A549 treated with RU486 at 1 μM for 4 hours (cell line): ENCODE results near the gene SLC17A4. TPM values are rescaled to one million over a fixed set of nuclear protein-coding genes. Genes with fewer than 3 reads are reported as not detected.

ENCODE experiments used
- total RNA-seq: library from RNA; stranded (reverse); fragments of 200-300 nt; extraction: Qiagen RNA extraction; gene quantifications from 5 replicates; pipeline ENCODE4 v1.2.3, GENCODE V29; 2022; ENCODE audit warnings: low read depth

SLC17A4 gene
- total RNA-seq = not detected in 5 replicates

GRCh38 chr6:25754535-25754934 lies at the start of gene SLC17A4:
TSS of gene SLC17A4 (plus strand) at chr6:25754742. CDS start at chr6:25761963, 7,221 bp downstream.

Other genes with a start within 250 kb of the SLC17A4 start
- 0.13 to 0.32 TPM in 2 of 5 replicates, not detected in the others for gene SCGN, start 102.5 kb upstream of the SLC17A4 start, total RNA-seq
- 0.08 to 0.10 TPM in 2 of 5 replicates, not detected in the others for gene SLC17A1, start 77.3 kb downstream of the SLC17A4 start, total RNA-seq
- 0.53 to 1.4 TPM (median 0.93 TPM) in 5 replicates for gene SLC17A3, start 119.5 kb downstream of the SLC17A4 start, total RNA-seq
- gene SLC17A2, start 175.9 kb downstream of the SLC17A4 start, total RNA-seq = not detected in 5 replicates
- gene TRIM38, start 208.1 kb downstream of the SLC17A4 start, total RNA-seq = 1.8 to 2.1 TPM (median 1.9 TPM) in 5 replicates